B cell (primary cell): ENCODE data around the gene MARCHF4. TPM values are rescaled to one million over a fixed set of nuclear protein-coding genes. Genes with fewer than 3 reads are reported as not detected.

Experiments
- ATAC-seq: fragments of 200-7000 bp; cut with Tn5 transposase; one replicate; pipeline ENCODE4 v1.10.0; 2021; ENCODE audit warnings: low read depth, mild to moderate bottlenecking, moderate number of reproducible peaks, moderate library complexity
- CTCF ChIA-PET: fragments of 350-600 bp; sonication (Branson Sonifier 250); formaldehyde crosslinking; loops from one replicate; lab custom pipeline; 2021; ENCODE audit warnings: antibody characterized with exemption, inconsistent platforms; lab: Charles Lee
- POLR2A ChIA-PET: fragments of 350-600 bp; sonication (Branson Sonifier 250); formaldehyde crosslinking; loops from one replicate; lab custom pipeline; 2021; ENCODE audit warnings: antibody characterized with exemption; lab: Charles Lee
- DNase-seq: peaks from one replicate; pipeline ENCODE4 v3.0.0; 2013
- H2AFZ ChIP-seq: 2 replicates; pipeline ENCODE4 v1.6.1; 2012; ENCODE audit warnings: mild to moderate bottlenecking, low read depth, low read length; ENCODE audit not compliant: insufficient read depth, poor library complexity, severe bottlenecking
- H3K27ac ChIP-seq, 2 donors: 1 replicate in 1 of 2; 2 replicates in 1 of 2; pipeline ENCODE4 v1.5.1; 2012 to 2013; ENCODE audit warnings: low read length in 2 of 2, mild to moderate bottlenecking in 2 of 2, moderate library complexity in 1 of 2
- H3K27me3 ChIP-seq, 4 experiments: fragments of 200-600 bp in 1 of 4; sonication (generic) in 1 of 4; replicated peaks in 1 of 4; 1 replicate in 2 of 4; 2 replicates in 2 of 4; pipeline versions ENCODE4 v1.6.1 to v1.7.0; 2013 to 2016; ENCODE audit warnings: low read length in 3 of 4, mild to moderate bottlenecking in 2 of 4, mixed read lengths in 1 of 4, moderate library complexity in 1 of 4; ENCODE audit not compliant: insufficient read depth in 4 of 4, control insufficient read depth in 3 of 4; ENCODE audit errors: control extremely low read depth in 1 of 4
- H3K36me3 ChIP-seq, 2 experiments: replicated peaks in 1 of 2; 1 replicate in 1 of 2; 2 replicates in 1 of 2; pipeline versions ENCODE4 v1.6.1 to v1.7.1; 2013; ENCODE audit warnings: low read length in 1 of 2; ENCODE audit not compliant: insufficient read depth in 2 of 2, control insufficient read depth in 1 of 2; ENCODE audit errors: control extremely low read depth in 1 of 2, extremely low read depth in 1 of 2
- H3K4me1 ChIP-seq, 2 donors: fragments of 200-600 bp in 1 of 2; sonication (generic) in 1 of 2; 1 replicate in 1 of 2; 2 replicates in 1 of 2; pipeline versions ENCODE4 v1.5.1 to v1.6.1; 2013 to 2017; ENCODE audit warnings: low read length in 2 of 2; ENCODE audit not compliant: control insufficient read depth in 2 of 2, insufficient read depth in 2 of 2
- H3K4me2 ChIP-seq: replicated peaks from 2 replicates; pipeline ENCODE3; 2012; ENCODE audit warnings: mild to moderate bottlenecking, low read depth, low read length; ENCODE audit not compliant: poor library complexity, severe bottlenecking
- H3K4me3 ChIP-seq, 5 experiments: fragments of 200-600 bp in 1 of 5; sonication (generic) in 1 of 5; 1 replicate in 3 of 5; 2 replicates in 2 of 5; pipeline versions ENCODE4 v1.5.1 to v1.7.0; 2011 to 2016; ENCODE audit warnings: low read length in 4 of 5, mild to moderate bottlenecking in 4 of 5, low read depth in 2 of 5, control low read depth in 1 of 5, moderate library complexity in 1 of 5; ENCODE audit not compliant: insufficient read depth in 1 of 5; ENCODE audit errors: control extremely low read depth in 1 of 5, extremely low read depth in 1 of 5
- H3K79me2 ChIP-seq: fragments of 200-600 bp; sonication (generic); one replicate; pipeline ENCODE4 v1.6.0; 2016; ENCODE audit warnings: low read length; ENCODE audit not compliant: control insufficient read depth, insufficient read depth
- H3K9ac ChIP-seq: fragments of 200-600 bp; sonication (generic); 2 replicates; pipeline ENCODE4 v1.6.1; 2017; ENCODE audit warnings: mild to moderate bottlenecking, low read length, moderate library complexity
- H3K9me3 ChIP-seq, 3 donors: one replicate each; pipeline versions ENCODE4 v1.6.1 to v1.7.1; 2013; ENCODE audit warnings: low read length in 2 of 3; ENCODE audit not compliant: control insufficient read depth in 2 of 3, insufficient read depth in 1 of 3; ENCODE audit errors: control extremely low read depth in 1 of 3
- H4K20me1 ChIP-seq: 2 replicates; pipeline ENCODE4 v1.6.0; 2012; ENCODE audit warnings: mild to moderate bottlenecking, low read length; ENCODE audit not compliant: insufficient read depth, control insufficient read depth, poor library complexity, severe bottlenecking
- H3K27ac Mint-ChIP-seq: one replicate; pipeline ENCODE4 v1.8.0; 2021; ENCODE audit warnings: mixed read lengths
- H3K27me3 Mint-ChIP-seq: one replicate; pipeline ENCODE4 v1.8.0; 2021; ENCODE audit warnings: mixed read lengths
- H3K4me1 Mint-ChIP-seq: one replicate; pipeline ENCODE4 v1.8.0; 2021; ENCODE audit warnings: mixed read lengths
- H3K4me3 Mint-ChIP-seq: one replicate; pipeline ENCODE4 v1.8.0; 2021; ENCODE audit warnings: mixed read lengths
- H3K9me3 Mint-ChIP-seq: one replicate; pipeline ENCODE4 v1.8.0; 2022; ENCODE audit warnings: mixed read lengths; ENCODE audit not compliant: insufficient read depth
- CTCF ChIP-seq: fragments of 200-600 bp; IDR thresholded peaks from one replicate; pipeline ENCODE4 v1.8.0; 2022; ENCODE audit warnings: antibody characterized with exemption, mild to moderate bottlenecking
- EZH2 ChIP-seq: IDR thresholded peaks from 2 replicates; pipeline ENCODE4 v1.6.1; 2012; ENCODE audit warnings: borderline replicate concordance, low read depth, mild to moderate bottlenecking, moderate library complexity, low read length; ENCODE audit not compliant: insufficient read depth, poor library complexity, severe bottlenecking
- WGBS: methylation state at CpG from one replicate; pipeline ENCODE4 v1.1.5; 2013; ENCODE audit warnings: missing lambda C conversion rate; ENCODE audit not compliant: insufficient coverage; 5-methylcytosine and 5-hydroxymethylcytosine counted together
- intact Hi-C: fragments of 100-400 bp; cut with micrococcal nuclease; formaldehyde crosslinking; loops from one replicate; pipeline ENCODE4 v1.10.0; 2022
- polyA plus RNA-seq: library from polyadenylated mRNA; depleted of rRNA; stranded (reverse); fragments of >200 nt; gene quantifications from 2 replicates; pipeline ENCODE4 v1.2.3, GENCODE V29; 2012
- total RNA-seq, 2 donors: library from RNA; stranded (reverse); fragments of 120-200 nt in 1 of 2; gene quantifications; 1 replicate in 1 of 2; 2 replicates in 1 of 2; pipeline versions ENCODE4 v1.2.3 to v1.2.4, GENCODE V29; 2013 to 2022

Gene MARCHF4
- total and polyA plus RNA-seq, 2 donors (not counting 1 experiment from before 2014, with no cell fraction given): not detected

DNA sequence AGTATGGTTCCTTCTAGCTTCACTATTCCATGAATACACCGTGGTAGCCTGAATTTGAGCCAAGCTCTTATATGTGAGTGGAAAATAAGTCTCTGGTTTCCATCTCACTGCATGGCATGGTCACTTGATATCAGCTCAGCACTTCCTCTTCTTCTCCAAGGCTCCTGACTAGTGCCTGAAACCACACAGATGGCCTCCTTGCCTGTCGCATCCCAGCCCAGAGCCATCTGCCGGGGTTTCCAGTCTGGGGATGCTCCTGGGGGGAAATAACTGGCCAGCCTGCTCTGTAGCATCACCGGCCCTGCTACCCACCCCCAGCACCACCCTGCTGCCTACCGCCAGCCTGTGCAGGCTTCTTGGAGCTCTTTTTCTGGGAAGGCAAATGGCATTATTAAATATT, 7.7 kb upstream of the MARCHF4 start:
- peaks cover 0 to 7% (median 2%) of the 10 kb centered on the region in 4 experiments for H3K27me3 ChIP-seq
- no peaks in the 10 kb centered on the region for H3K9me3 ChIP-seq
- no peak overlapping the region for H3K4me2 ChIP-seq
- no peak overlapping the region for H2AFZ ChIP-seq
- H3K9ac ChIP-seq: no peak overlapping the region
- Mint-ChIP-seq H3K27ac (no peak overlapping the region), H3K27me3 (peaks cover 39% of the 10 kb centered on the region), H3K4me3 (no peak overlapping the region), H3K9me3 (no peaks in the 10 kb centered on the region), H3K4me1 (no peaks in the 10 kb centered on the region)
- 82% methylated on average over 3 of the region's 5 CpGs for WGBS
- no peak overlapping the region for H3K4me3 ChIP-seq
- no peaks in the 10 kb centered on the region for H3K4me1 ChIP-seq
- no peaks in the 10 kb centered on the region for H4K20me1 ChIP-seq
- no peak for TF ChIP-seq CTCF
- TF ChIP-seq EZH2: no peak
- intact Hi-C loops: no loop called here
- POLR2A ChIA-PET: no interaction called here
- DNase-seq (no peak), ATAC-seq (no peak)
- CTCF ChIA-PET: no interaction called here
- H3K79me2 ChIP-seq: no peaks in the 10 kb centered on the region
- no peak overlapping the region for H3K27ac ChIP-seq
- H3K36me3 ChIP-seq: no peaks in the 10 kb centered on the region

- no peaks in the 10 kb centered on the region for H3K36me3 ChIP-seq
- H3K27ac ChIP-seq: no peak overlapping the region
- peaks cover 8 to 19% of the 10 kb centered on the region in 2 donors for H3K4me1 ChIP-seq
- ChIA-PET CTCF (no interaction called here), POLR2A (no interaction called here)
- no peak overlapping the region for H3K9ac ChIP-seq
- intact Hi-C loops: no loop called here
- no peak overlapping the region for H2AFZ ChIP-seq
- H3K79me2 ChIP-seq: no peaks in the 10 kb centered on the region
- H3K4me3 ChIP-seq: no peak overlapping the region
- no peaks in the 10 kb centered on the region for H4K20me1 ChIP-seq
- TF ChIP-seq EZH2: no peak
- TF ChIP-seq CTCF: no peak
- ATAC-seq: no peak
- no peak overlapping the region for H3K4me2 ChIP-seq
- peaks cover 0 to 34% (median 26%) of the 10 kb centered on the region in 4 experiments for H3K27me3 ChIP-seq
- Mint-ChIP-seq H3K4me1 (peaks cover 12% of the 10 kb centered on the region), H3K9me3 (no peaks in the 10 kb centered on the region), H3K27me3 (peaks cover 68% of the 10 kb centered on the region), H3K4me3 (no peak overlapping the region), H3K27ac (no peak overlapping the region)
- DNase-seq: no peak
- peaks cover 0 to 13% (median 0%) of the 10 kb centered on the region in 3 donors for H3K9me3 ChIP-seq
- WGBS: no CpG with 5 or more reads among the region's 1 CpG
Measured at GRCh38 chr2:216375286-216375685, 3.0 kb upstream of the MARCHF4 start.
